Fibroblast of the conjunctiva (primary cell): Measurements from ENCODE around the gene CNPY2.
"Not testable (repeated sequence)": the region's sequence is repeated elsewhere in the genome, so short reads cannot be mapped to it uniquely, and the experiment has no call there.

Experiments used
- DNase-seq: peaks from one replicate; pipeline ENCODE4 v3.0.0-alpha.2; 2010; ENCODE audit warnings: low read depth

Gene CNPY2

GRCh38 chr12:56333679-56334489, 18.1 kb upstream of the CNPY2 start, which contains the start of gene PAN2:
TSS of gene PAN2 (minus strand) at chr12:56334000. CDS start at chr12:56333094, 906 bp downstream.
- peak; percentile 95 for DNase-seq

GRCh38 chr12:56333197-56333678, 17.4 kb upstream of the CNPY2 start:
- DNase-seq: no peak

- DNase-seq: no peak
Measured at GRCh38 chr12:56332512-56333196, 16.9 kb upstream of the CNPY2 start.

GRCh38 chr12:56330936-56331490, 15.2 kb upstream of the CNPY2 start:
- DNase-seq: no peak

GRCh38 chr12:56326533-56326932, 10.7 kb upstream of the CNPY2 start:
- no peak for DNase-seq

- DNase-seq: no peak
Measured at GRCh38 chr12:56326126-56326525, 10.3 kb upstream of the CNPY2 start.

GRCh38 chr12:56324206-56324605, 8.4 kb upstream of the CNPY2 start:
- no peak for DNase-seq

DNA sequence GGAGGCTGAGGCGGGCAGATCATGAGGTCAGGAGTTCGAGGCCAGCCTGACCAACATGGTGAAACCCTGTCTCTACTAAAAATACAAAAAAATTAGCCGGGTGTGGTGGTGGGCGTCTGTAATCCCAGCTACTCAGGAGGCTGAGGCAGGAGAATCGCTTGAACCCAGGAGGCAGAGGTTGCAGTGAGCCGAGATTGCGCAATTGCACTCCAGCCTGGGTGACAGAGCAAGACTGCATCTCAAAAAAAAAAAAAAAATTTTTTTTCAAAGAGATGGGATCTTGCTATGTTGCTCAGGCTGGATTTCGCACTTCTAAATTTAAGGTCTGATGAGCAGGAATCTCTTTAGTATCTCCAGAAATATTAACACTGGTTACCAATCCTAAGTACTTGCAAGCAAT, 5.8 kb upstream of the CNPY2 start:
- not testable (repeated sequence) for DNase-seq

- no peak for DNase-seq
Measured at GRCh38 chr12:56321027-56321426, 5.2 kb upstream of the CNPY2 start.

DNA sequence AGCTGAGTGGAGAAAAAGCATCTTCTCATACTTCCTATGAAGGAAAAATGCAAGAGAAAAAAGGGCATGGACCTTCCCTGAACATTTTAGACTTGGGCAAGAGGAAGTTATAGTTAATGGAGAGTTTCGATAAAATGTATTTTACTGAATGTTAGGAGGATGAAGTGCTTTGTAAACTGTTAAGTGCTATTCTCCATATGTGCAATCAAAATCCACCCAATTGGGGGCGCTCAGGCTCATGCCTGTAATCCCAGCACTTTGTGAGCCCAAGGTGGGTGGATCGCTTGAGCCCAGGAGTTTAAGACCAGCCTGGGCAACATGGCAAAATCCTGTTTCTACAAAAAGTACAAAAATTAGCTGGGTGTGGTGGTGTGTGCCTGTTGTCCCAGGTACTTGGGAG, 1.9 kb upstream of the CNPY2 start:
- no peak for DNase-seq

- DNase-seq: no peak
Measured at GRCh38 chr12:56315249-56315621, 553 bp downstream of the CNPY2 start.

DNA sequence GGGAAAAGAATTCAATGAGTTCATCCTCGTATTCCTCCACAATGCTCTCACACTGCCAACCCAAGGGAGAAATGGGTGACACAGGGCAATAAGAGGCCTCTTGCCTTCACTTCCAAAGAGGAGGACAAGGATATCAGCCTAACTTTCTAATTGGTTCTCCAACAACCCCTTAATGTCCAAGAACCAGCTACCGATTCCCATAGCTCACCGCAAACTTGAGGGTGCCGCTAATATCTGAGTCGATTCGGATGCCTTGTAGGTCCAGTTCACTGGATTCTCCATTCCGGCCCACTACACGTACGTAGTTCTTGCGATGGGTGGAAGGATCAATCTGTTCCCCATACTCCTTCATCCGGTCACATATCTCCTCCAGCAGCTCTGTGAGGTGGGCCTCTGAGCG, 4.8 kb downstream of the CNPY2 start:
- no peak for DNase-seq

DNA sequence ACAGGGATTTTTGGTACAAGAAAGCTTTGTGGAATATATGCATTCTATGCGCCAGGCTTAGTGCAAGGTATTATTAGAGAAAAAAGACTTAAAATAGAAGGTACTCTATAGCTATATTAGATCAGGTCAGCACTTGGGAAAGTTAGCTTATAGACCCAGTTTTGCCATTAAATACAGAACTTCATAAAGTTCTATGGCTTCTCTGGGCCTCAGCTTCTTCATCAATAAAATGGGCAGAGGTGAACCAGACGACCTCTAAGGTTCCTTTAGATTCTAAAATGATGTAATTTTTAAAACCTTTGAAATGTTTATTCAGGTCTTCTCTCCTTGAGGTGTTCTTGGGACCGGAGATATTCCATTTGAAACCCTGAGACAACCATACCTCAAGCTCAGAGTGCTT, 7.1 kb downstream of the CNPY2 start:
- DNase-seq: no peak

DNA sequence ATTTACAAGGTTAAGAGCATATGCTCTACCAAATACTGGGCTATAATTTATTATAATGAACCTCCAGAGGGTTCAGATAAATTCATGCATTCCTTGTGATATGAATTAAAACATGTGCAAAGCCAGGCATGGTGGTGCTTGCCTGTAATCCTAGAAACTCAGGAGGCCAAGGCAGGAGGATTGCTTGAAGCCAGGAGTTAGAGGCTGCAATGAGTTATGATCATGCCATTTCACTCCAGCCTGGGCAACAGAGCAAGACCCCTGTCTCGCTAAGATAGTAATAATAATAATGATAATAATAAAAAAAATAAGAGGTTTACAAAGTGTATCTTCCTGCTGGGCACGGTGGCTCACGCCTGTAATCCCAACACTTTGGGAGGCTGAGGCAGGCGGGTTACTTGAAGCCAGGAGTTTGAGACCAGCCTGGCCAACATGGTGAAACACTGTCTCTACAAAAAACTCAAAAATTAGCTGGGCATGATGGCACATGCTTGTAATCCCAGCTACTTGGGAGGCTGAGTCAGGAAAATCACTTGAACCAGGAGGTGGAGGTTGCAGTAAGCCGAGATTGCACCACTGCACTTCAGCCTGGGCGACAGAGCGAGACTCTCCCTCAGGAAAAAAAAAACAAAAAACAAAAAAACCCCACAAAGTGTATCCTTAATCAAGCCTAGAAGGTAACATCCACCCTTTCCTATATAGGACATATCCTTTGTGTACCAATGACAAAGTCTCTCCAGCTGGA, 8.4 kb downstream of the CNPY2 start:
- DNase-seq: no peak

DNA sequence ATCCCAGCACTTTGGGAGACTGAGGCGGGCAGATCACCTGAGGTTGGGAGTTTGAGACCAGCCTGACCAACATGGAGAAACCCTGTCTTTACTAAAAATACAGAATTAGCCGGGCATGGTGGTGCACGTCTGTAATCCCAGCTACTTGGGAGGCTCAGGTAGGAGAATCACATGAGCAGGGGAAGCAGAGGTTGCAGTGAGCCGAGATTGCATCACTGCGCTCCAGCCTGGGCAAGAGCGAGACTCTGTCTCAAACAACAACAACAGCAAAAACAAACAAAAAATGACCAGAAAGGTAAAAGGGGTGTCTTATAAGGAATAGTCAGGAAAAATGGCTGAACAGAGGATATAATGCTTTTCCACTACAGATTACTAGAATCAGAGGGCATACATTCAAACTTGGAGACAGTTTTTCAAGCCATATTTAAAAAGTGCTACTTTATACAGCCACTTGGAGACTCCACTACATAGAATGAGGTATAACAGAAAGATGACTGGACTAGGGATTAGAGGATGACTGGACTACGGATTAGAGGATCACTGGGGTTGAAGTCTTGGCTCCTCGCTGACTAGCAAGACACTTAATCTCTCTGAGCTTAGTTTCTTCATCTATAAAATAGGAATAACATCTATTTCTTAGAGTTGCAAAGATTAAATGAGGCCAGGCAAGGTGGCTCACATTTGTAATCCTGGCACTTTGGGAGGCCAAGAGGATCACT, 10.8 kb downstream of the CNPY2 start:
- no peak for DNase-seq

DNA sequence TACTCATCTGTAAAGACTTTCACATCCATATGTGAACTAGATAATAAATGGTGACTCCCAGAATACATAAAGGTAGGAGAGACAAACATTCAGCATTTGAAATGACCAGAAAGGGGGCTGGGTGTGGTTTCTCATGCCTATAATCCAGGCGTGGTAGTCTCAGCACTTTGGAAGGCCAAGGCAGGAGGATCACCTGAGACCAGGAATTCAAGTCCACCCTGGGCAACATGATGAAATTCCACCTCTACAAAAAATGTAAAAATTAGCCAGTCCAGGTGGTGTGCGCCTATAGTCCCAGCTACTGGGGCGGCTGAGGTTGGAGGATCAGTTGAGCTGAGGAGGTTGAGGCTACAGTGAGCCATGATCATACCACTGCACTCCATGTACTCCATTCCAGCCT, 11.5 kb downstream of the CNPY2 start:
- no peak for DNase-seq

DNA sequence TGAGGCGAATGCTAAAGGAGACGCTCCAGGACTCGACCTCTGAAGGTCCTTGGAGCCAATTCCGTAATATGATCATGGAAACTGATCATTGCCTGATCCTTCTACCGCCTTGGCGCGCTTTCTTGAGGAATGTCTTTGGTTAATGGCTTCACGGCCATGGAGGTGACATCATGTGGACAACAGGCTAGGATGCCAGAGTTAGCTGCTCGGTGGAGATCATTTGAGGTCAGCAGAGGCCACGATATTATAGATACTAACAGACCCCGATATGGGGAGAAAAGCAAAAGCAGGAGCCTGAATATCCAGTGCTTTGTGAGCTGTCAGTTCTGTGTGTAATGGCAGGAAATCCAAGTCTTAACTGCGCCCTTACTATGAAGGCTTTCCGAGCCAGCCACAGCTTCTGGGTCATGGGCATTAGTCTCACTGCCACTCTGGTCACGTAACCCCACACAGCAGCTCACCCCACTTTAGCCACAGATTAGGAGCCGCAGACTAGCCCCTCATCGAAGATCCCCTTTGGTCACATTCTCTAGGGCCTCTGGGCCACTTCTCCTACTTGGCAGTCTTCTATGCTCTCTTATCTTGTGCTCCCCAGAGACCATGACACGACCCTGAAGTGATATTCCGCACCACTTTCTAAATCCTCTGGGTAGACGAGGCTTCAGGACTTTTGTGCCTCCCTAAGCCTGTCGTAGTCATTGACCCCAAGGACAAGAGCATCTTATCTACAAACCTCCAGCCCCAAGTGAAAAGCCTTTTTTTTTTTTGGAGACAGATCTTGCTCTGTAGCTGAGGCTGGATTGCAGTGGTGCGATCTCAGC, 14.9 kb downstream of the CNPY2 start:
- no peak for DNase-seq

DNA sequence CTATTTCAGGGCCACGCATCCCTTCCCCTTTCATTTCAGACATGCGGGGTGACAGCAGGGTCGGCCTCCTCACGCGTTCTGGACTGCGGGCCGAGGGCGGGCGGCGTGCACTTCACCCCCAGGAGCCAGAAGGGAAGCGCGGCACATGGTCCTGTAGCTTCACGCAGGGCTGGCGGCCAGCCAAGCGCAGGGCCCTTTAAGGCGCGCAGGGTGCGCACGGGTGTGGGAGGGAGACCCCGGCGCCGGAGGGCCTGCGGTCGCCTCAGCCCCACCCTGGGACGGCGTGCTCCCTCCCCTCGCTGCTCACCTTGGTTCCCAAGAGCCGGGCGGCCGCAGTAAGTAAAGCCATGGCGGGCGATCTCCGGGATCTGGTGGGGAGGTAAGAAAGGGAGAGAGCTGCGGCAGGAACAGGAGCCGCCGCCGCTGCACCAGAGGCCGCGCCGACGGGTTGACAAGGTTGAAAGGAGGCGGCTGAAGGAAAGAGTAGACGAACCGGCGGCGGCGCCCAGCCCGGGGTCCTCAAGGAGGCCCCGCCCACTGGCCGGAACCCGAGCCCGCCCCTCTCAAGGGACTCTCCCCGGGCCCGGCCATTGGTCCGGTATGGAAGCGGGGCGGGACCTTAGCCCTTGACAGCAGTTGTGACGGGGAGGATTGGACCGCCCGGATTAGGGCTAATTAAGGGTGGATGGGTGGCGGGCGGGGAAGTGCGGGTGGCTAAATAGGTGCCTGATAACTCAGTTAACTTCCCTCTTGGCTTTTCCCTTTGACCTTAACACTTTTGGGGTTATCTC, 15.7 kb downstream of the CNPY2 start, which contains the start of gene CS:
Gene CS (minus strand): TSS at position 478 of the 791 bp plus-strand sequence. CDS start 129 bp downstream, at position 349.
- DNase-seq: peak; percentile 97

- no peak for DNase-seq
Measured at GRCh38 chr12:56299308-56299852, 16.4 kb downstream of the CNPY2 start.

DNA sequence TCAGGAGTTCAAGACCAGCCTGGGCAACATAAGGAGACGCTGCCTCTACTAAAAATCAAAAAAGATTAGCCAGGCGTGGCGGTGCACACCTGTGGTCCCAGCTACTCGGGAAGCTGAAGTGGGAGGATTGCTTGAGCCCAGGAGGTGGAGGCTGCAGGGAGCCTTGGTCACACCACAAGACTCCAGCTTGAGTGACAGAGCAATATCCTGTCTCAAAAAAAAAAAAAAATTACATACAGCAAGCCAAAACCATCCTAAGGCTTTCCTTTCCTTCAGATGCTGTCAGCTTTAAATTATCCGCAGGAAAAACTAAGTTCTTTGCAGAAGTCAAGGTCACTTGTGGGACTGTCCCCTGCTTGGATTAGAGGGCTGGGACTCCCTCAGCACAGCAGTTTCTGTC, 17.0 kb downstream of the CNPY2 start:
- DNase-seq: no peak
